ENCODE results near the gene ADD1. TPM values are rescaled to one million over a fixed set of nuclear protein-coding genes. Genes with fewer than 3 reads are reported as not detected.
A peak's percentile ranks its signal among the peaks of the same experiment; 100 is the strongest.

Gene ADD1
- total RNA-seq, 4 donors from 2014 or later = 122 to 299 (median 196) TPM

DNA sequence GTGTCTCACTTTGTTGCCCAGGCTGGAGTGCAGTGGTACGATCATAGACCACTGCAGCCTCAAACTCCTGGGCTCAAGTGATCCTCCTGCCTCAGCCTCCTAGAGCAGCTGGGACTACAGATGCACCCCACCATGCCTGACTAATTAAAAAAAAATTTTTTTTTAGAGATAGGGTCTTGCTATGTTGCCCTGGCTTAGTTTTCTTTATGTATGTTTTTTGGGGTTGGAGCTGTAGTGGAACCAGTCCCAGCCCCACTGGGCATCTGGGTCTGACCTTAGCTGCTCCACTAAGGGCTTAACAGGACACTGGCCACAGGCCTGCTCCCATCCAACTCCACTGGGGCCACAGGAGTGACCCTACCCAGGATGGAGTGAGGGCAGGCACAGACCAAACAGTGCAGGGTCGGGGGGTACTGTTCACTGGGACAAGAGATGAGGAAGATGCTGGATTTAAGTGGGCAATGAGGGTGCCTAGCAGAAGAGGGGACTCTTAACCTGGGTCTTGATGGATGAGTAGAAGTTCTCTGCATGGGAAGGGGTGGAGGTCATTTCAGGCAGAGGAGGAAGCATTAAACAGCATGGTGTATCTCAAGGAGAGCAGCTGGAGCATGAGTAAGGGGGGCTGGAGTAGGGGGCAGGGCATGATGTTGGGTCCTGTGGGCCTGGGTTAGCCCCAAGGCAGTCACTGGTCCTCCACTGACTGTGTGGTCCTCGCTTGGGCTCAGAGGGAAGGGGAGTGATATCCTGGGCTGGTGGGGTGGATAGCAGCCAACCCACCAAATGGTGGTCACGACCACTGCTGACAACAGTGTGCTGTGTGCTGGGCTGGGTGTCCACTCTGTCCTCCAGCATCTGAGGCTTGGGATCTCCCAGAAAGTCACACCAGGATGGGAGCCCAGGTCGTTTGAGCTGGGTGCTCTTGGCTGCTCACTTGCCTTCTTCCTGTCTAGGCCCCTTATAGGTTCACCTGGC, 24.1 kb upstream of the ADD1 start:
- H3K36me3 ChIP-seq = peaks cover 50% of the 10 kb centered on the region
- WGBS = 81% methylated on average over 4 of the region's 5 CpGs
- no peaks in the 10 kb centered on the region for H3K9me3 ChIP-seq
- H3K4me3 ChIP-seq = no peak overlapping the region
- no peak overlapping the region for H3K27ac ChIP-seq
- TF ChIP-seq, protein P1, sequence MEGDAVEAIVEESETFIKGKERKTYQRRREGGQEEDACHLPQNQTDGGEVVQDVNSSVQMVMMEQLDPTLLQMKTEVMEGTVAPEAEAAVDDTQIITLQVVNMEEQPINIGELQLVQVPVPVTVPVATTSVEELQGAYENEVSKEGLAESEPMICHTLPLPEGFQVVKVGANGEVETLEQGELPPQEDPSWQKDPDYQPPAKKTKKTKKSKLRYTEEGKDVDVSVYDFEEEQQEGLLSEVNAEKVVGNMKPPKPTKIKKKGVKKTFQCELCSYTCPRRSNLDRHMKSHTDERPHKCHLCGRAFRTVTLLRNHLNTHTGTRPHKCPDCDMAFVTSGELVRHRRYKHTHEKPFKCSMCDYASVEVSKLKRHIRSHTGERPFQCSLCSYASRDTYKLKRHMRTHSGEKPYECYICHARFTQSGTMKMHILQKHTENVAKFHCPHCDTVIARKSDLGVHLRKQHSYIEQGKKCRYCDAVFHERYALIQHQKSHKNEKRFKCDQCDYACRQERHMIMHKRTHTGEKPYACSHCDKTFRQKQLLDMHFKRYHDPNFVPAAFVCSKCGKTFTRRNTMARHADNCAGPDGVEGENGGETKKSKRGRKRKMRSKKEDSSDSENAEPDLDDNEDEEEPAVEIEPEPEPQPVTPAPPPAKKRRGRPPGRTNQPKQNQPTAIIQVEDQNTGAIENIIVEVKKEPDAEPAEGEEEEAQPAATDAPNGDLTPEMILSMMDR (IDR thresholded peaks at IDR 0.05) = no peak
- TF ChIP-seq POLR2A (IDR thresholded peaks at IDR 0.05) (no peak), POLR2AphosphoS5 (IDR thresholded peaks at IDR 0.05) (no peak), EP300 (IDR thresholded peaks at IDR 0.05) (no peak)
- H3K27me3 ChIP-seq = no peaks in the 10 kb centered on the region
- no peak for DNase-seq (ENCODE audit: low spot score in 2 of 2)
- H3K4me1 ChIP-seq = peaks cover 39% of the 10 kb centered on the region

DNA sequence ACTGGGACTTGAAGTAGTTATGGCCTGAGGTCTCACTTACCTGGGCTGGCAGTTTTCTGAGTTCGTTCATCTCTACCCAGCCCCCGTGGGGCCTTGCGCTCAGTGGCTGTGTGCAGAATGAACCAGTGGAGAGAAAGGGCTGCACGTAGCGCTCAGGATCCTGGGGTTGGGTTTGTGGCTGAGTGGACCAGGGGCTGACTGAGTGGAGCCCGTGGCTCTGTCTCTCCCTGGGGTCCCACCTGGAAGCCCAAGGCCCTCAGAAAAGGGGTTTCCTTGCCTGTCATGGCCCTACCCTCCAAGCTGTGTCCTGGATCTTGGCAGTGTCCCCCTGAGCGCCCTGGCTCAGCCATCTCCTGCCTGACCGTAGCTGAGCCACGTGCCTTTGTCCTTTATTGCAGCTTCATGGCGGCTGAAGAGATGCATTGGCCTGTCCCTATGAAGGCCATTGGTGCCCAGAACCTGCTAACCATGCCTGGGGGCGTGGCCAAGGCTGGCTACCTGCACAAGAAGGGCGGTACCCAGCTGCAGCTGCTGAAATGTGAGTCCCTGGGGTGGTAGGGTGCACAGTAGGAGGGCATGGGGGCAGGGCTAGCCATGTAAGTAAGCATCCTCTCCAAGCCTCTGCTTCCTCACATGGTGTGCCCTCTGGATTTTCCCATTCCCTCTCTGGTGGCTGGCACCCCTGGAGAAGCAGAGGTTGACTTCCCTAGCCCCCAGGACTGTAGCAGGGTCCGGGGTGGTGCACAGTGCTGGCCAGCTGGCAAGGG, 23.2 kb upstream of the ADD1 start:
- TF ChIP-seq POLR2A (IDR thresholded peaks at IDR 0.05) (no peak), POLR2AphosphoS5 (IDR thresholded peaks at IDR 0.05) (no peak), EP300 (IDR thresholded peaks at IDR 0.05) (no peak)
- TF ChIP-seq, protein P1 (IDR thresholded peaks at IDR 0.05) = no peak
- Histone ChIP-seq H3K27ac (no peak overlapping the region), H3K4me1 (peaks cover 38% of the 10 kb centered on the region), H3K4me3 (no peak overlapping the region), H3K27me3 (no peaks in the 10 kb centered on the region), H3K9me3 (no peaks in the 10 kb centered on the region), H3K36me3 (peaks cover 53% of the 10 kb centered on the region)
- DNase-seq (ENCODE audit: low spot score in 2 of 2) = no peak
- WGBS = 91% methylated on average over 11 of the region's 13 CpGs

DNA sequence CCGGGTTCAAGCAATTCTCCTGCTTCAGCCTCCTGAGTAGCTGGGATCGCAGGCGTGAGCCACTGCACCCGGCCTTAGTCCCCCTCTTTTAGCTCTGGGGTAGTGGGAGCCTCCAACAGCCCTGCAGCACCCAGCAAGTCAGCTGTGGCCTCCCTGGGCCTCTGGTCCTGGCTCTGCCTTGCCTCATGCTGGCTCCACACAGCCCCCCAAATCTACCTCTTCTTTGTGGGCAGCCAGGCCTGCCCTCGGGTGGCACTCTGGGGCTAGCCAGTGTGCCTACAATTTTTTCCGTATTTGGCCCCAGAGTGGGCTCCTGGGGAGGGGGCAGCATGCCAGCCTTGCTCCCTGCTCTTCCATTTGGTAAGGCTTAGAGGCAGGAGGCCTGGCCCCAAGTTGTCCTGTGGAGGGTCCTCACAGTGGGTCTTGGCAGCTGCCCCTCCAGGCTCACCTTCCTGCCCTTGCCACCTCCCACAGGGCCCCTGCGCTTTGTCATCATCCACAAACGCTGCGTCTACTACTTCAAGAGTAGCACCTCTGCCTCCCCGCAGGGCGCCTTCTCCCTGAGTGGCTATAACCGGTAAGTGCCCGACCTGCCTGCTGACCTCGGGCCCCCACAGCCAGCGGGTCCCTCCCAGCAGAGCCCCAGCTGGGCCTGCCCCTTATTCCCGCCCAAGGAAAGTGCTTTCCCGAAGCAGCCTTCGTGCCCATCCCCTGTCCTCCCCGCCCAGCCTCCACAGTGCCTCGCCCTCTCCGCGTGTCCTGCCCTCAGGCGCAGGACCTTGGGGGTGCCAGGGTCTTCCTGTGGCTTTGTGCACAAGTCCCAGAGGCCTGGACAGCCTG, 21.0 kb upstream of the ADD1 start:
- H3K36me3 ChIP-seq = peaks cover 73% of the 10 kb centered on the region
- WGBS = 91% methylated on average over 22 of the region's 23 CpGs

DNA sequence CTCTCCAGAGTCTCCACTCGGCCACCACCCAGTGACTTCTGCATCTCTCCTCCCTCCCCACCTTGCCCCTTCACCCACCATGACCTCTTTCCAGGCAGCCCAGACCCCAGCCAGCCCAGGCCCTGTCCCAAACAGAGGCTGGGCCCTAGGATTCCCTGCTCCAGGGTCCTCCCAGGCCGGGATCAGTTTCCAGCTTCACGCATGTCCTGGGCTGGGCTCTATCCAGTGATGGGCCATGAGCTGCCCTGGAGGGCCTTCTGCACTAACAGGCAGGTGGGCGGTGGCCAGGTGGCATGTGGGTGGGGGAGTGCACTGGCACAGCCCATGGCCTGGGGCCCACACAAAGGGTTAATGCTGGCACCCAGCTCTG, 20.4 kb upstream of the ADD1 start:
- peaks cover 26% of the 10 kb centered on the region for H3K4me1 ChIP-seq
- DNase-seq (ENCODE audit: low spot score in 2 of 2) = peak; percentile 55 to 62
- H3K27me3 ChIP-seq = no peaks in the 10 kb centered on the region
- TF ChIP-seq POLR2AphosphoS5 (IDR thresholded peaks at IDR 0.05) (no peak), POLR2A (IDR thresholded peaks at IDR 0.05) (no peak), EP300 (IDR thresholded peaks at IDR 0.05) (no peak)
- TF ChIP-seq, protein P1 (IDR thresholded peaks at IDR 0.05) = no peak
- 82% methylated on average over 1 of the region's 4 CpGs for WGBS
- no peaks in the 10 kb centered on the region for H3K9me3 ChIP-seq
- H3K4me3 ChIP-seq = no peak overlapping the region
- peaks cover 79% of the 10 kb centered on the region for H3K36me3 ChIP-seq
- H3K27ac ChIP-seq = no peak overlapping the region

More for the DNA sequence above, 21.0 kb upstream of the ADD1 start:
- H3K27me3 ChIP-seq = no peaks in the 10 kb centered on the region
- no peaks in the 10 kb centered on the region for H3K9me3 ChIP-seq
- DNase-seq (ENCODE audit: low spot score in 2 of 2) = peak; percentile 56 to 70
- no peak overlapping the region for H3K27ac ChIP-seq
- no peak overlapping the region for H3K4me3 ChIP-seq
- peaks cover 29% of the 10 kb centered on the region for H3K4me1 ChIP-seq
- TF ChIP-seq POLR2A (IDR thresholded peaks at IDR 0.05) (no peak), POLR2AphosphoS5 (IDR thresholded peaks at IDR 0.05) (no peak), EP300 (IDR thresholded peaks at IDR 0.05) (no peak)
- TF ChIP-seq, protein P1 (IDR thresholded peaks at IDR 0.05) = no peak

Measured in suprapubic skin (tissue), 4 donors.